ENCODE results near the gene ARHGAP40.

The ARHGAP40 gene

GRCh38 chr20:38609815-38610214 lies 8.2 kb downstream of the ARHGAP40 start:
- no peak for DNase-seq (ENCODE audit: low read depth)
- TF ChIP-seq, protein P1, sequence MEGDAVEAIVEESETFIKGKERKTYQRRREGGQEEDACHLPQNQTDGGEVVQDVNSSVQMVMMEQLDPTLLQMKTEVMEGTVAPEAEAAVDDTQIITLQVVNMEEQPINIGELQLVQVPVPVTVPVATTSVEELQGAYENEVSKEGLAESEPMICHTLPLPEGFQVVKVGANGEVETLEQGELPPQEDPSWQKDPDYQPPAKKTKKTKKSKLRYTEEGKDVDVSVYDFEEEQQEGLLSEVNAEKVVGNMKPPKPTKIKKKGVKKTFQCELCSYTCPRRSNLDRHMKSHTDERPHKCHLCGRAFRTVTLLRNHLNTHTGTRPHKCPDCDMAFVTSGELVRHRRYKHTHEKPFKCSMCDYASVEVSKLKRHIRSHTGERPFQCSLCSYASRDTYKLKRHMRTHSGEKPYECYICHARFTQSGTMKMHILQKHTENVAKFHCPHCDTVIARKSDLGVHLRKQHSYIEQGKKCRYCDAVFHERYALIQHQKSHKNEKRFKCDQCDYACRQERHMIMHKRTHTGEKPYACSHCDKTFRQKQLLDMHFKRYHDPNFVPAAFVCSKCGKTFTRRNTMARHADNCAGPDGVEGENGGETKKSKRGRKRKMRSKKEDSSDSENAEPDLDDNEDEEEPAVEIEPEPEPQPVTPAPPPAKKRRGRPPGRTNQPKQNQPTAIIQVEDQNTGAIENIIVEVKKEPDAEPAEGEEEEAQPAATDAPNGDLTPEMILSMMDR (IDR thresholded peaks at IDR 0.05; ENCODE audit: insufficient read depth, low read depth, low read length, missing control alignments): no peak
- no peak overlapping the region for H3K4me3 ChIP-seq (ENCODE audit: low read depth, low read length)

DNA sequence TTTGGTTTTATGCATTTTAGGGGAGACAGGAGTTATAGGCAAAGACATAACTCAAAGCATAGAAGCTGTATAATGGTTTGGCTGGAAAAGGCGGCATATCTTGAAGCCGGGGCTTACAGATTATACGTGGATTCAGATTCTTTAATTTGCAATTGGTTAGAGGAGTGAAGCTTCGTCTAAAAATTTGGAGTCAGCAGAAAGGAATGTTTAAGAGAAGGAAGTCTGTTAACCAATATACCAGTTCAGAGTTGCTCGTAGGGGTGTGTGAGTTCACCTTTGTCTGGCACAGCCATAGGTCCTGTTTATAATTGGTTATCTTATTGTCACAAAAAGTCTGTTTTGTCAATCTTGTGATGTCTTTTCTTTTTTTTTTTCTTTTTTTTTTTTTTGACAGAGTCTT lies 8.9 kb downstream of the ARHGAP40 start:
- TF ChIP-seq, protein P1 (IDR thresholded peaks at IDR 0.05; ENCODE audit: insufficient read depth, low read depth, low read length, missing control alignments): no peak
- H3K4me3 ChIP-seq (ENCODE audit: low read depth, low read length): no peak overlapping the region
- DNase-seq (ENCODE audit: low read depth): no peak

DNA sequence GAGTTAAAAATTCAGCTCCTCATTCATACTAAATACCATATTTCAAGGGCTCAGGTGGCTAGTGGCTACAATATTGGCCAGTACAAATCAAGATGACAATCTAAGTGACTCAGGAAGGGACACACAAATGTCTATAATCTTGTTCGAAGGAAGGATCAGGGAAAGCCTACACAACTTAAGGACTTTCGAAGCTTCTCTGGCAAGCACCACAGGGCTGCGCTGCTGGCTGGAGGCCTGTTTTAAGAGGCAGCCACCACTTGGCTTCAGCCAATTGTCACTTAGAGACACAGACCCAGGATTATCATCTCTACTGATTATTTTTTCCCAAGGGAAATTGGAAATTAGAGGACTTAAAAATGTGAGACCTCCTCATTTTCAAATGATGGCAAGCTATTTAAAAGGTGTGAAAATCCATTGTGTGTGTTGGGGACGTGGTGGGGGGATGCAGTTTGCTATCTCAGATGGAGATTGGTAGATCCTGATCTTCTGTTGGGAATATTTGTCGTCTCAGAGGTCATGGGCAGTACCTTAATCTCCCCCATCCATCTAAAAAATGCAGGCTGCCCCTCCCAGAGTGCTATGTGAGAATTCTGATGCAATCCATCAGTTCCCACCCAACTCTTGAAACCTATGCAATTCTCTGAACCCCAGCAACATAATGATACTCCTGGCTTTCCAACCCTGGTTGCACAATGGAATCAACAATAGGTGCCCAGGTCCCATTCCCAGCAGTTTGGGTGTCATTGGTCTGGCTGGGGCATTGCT lies 11.3 kb downstream of the ARHGAP40 start:
- DNase-seq (ENCODE audit: low read depth): no peak
- no peak overlapping the region for H3K4me3 ChIP-seq (ENCODE audit: low read depth, low read length)
- TF ChIP-seq, protein P1 (IDR thresholded peaks at IDR 0.05; ENCODE audit: insufficient read depth, low read depth, low read length, missing control alignments): no peak

DNA sequence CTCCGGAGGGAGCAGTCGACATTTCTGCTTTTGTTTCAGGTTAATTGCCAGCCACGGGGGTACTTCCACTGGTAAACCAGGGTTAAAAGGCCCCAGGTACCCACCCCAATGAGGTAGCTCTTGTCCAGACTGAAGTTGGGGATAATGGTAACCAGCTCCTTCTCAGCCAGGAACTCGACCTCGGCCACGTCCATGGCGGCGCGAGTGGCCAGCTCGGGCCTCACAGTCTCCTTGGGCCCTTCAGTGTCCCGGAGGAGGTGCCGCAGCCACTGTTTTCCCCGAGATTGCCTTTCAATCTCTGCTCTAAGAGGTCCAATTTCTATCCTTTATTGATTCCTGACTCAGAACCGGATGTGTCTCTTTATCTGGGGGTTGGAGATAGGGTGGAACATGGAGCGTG lies 13.7 kb downstream of the ARHGAP40 start:
- TF ChIP-seq, protein P1 (IDR thresholded peaks at IDR 0.05; ENCODE audit: insufficient read depth, low read depth, low read length, missing control alignments): no peak
- H3K4me3 ChIP-seq (ENCODE audit: low read depth, low read length): no peak overlapping the region
- DNase-seq (ENCODE audit: low read depth): no peak

GRCh38 chr20:38616457-38616856 lies 14.8 kb downstream of the ARHGAP40 start:
- no peak for DNase-seq (ENCODE audit: low read depth)
- no peak overlapping the region for H3K4me3 ChIP-seq (ENCODE audit: low read depth, low read length)
- TF ChIP-seq, protein P1 (IDR thresholded peaks at IDR 0.05; ENCODE audit: insufficient read depth, low read depth, low read length, missing control alignments): no peak

DNA sequence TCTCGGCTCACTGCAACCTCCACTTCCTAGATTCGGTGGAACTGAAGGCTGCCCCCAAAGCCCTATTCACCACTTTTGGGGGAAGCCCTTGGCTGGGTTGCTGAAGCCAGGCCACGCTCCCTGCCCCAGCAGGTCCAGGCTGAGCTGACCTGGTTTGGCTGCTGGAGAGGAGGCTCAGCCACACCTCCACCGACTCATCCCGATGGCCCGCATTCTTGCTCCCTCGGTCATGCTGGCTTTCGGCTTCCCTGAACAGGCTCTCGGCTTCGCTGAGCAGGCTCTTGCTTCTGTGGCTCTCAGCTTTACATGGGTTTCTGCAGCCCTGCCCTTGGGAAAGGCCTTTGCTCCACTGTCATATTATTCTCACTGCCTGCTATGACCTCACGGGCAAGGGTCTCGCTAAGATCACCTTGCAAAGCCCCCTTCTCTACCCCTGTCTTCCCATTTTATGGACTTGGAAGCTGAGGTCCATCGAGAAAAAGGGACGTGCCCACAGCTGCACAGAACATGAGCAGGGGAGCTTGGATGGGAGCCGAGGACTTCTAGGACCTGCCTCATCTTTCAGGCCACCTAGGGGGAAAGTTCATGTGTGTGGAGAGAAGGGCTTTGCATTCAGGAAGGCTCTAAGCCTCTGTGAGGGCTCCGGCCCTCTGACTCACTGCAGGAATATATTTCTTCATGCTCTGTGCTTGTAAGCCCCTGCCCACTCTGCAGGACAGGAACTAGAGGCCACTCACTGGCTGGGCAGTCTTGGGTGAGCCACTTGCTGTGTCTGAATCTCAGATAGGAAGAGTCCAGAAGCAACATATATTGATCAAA lies 15.6 kb downstream of the ARHGAP40 start:
- H3K4me3 ChIP-seq (ENCODE audit: low read depth, low read length): no peak overlapping the region
- TF ChIP-seq, protein P1 (IDR thresholded peaks at IDR 0.05; ENCODE audit: insufficient read depth, low read depth, low read length, missing control alignments): no peak
- no peak for DNase-seq (ENCODE audit: low read depth)
